ENCODE measurements around the gene HIBADH.
A peak's percentile ranks its signal among the peaks of the same experiment; 100 is the strongest.

Gene HIBADH

GRCh38 chr7:27670177-27670576 lies 7.5 kb upstream of the HIBADH start:
- POLR2A ChIA-PET, result no interaction called here
- CTCF ChIA-PET, result no interaction called here
- no peak for DNase-seq (ENCODE audit: extremely low spot score)
- TF ChIP-seq ZNF384 (IDR thresholded peaks at IDR 0.05) (no peak), ARNT (IDR thresholded peaks at IDR 0.05) (no peak), LEF1 (IDR thresholded peaks at IDR 0.05; ENCODE audit: borderline replicate concordance) (no peak), SUZ12 (IDR thresholded peaks at IDR 0.05) (no peak), FOXK2 (IDR thresholded peaks at IDR 0.05) (no peak), BHLHE40 (IDR thresholded peaks at IDR 0.05; ENCODE audit: borderline replicate concordance) (no peak), ELF4 (IDR thresholded peaks at IDR 0.05) (no peak)

GRCh38 chr7:27665531-27665930 lies 2.8 kb upstream of the HIBADH start:
- no peak for DNase-seq (ENCODE audit: extremely low spot score)
- ChIA-PET POLR2A (no interaction called here), CTCF (no interaction called here)
- no peak for TF ChIP-seq L3MBTL2 (conservative IDR thresholded peaks at IDR 0.05)
- TF ChIP-seq PKNOX1 (IDR thresholded peaks at IDR 0.05), result no peak
- no peak for TF ChIP-seq ELF4 (IDR thresholded peaks at IDR 0.05)
- TF ChIP-seq ARNT (IDR thresholded peaks at IDR 0.05), result no peak
- no peak for TF ChIP-seq SUZ12 (IDR thresholded peaks at IDR 0.05)
- TF ChIP-seq NFRKB (IDR thresholded peaks at IDR 0.05), result no peak
- no peak for TF ChIP-seq BHLHE40 (IDR thresholded peaks at IDR 0.05; ENCODE audit: borderline replicate concordance)
- TF ChIP-seq FOXA1 (IDR thresholded peaks at IDR 0.05), result no peak
- TF ChIP-seq HDGF (IDR thresholded peaks at IDR 0.05; ENCODE audit: borderline replicate concordance), result no peak
- TF ChIP-seq SP1 (IDR thresholded peaks at IDR 0.05), result no peak
- no peak for TF ChIP-seq FOXM1 (IDR thresholded peaks at IDR 0.05; ENCODE audit: borderline replicate concordance)
- no peak for TF ChIP-seq FOXK2 (IDR thresholded peaks at IDR 0.05)
- TF ChIP-seq LEF1 (IDR thresholded peaks at IDR 0.05; ENCODE audit: borderline replicate concordance), result no peak
- TF ChIP-seq ZNF384 (IDR thresholded peaks at IDR 0.05), result no peak
- no peak for TF ChIP-seq CTBP1 (IDR thresholded peaks at IDR 0.05; ENCODE audit: borderline replicate concordance)
- no peak for TF ChIP-seq TARDBP (IDR thresholded peaks at IDR 0.05)

GRCh38 chr7:27663989-27664331 lies 1.3 kb upstream of the HIBADH start:
- no peak for TF ChIP-seq SUZ12 (IDR thresholded peaks at IDR 0.05)
- POLR2A ChIA-PET, result no interaction called here
- CTCF ChIA-PET, result no interaction called here
- no peak for DNase-seq (ENCODE audit: extremely low spot score)

- ChIA-PET CTCF (no interaction called here), POLR2A (interaction anchor here (0.8 to 1.7 kb wide), 7 partner anchors 7 to 477 kb away, joined by 3 to 8 read pairs (median 5); partner anchors contain the start of genes HOXA11 and TAX1BP1)
- peak; percentile 19; the same call in 1 of the 2 replicates for TF ChIP-seq L3MBTL2 (conservative IDR thresholded peaks at IDR 0.05)
- TF ChIP-seq HDGF (IDR thresholded peaks at IDR 0.05; ENCODE audit: borderline replicate concordance), result no peak
- DNase-seq (ENCODE audit: extremely low spot score), result no peak
Measured at GRCh38 chr7:27661811-27662489, 733 bp downstream of the HIBADH start.

- TF ChIP-seq FOXA1 (IDR thresholded peaks at IDR 0.05) (no peak), FOXM1 (IDR thresholded peaks at IDR 0.05; ENCODE audit: borderline replicate concordance) (no peak), ZNF384 (IDR thresholded peaks at IDR 0.05) (no peak)
- DNase-seq (ENCODE audit: extremely low spot score), result no peak
- CTCF ChIA-PET, result no interaction called here
- POLR2A ChIA-PET, result no interaction called here
Measured at GRCh38 chr7:27656724-27657123, 6.0 kb downstream of the HIBADH start.

- TF ChIP-seq NFRKB (IDR thresholded peaks at IDR 0.05) (no peak), CTBP1 (IDR thresholded peaks at IDR 0.05; ENCODE audit: borderline replicate concordance) (no peak), FOXM1 (IDR thresholded peaks at IDR 0.05; ENCODE audit: borderline replicate concordance) (no peak), FOXA1 (IDR thresholded peaks at IDR 0.05) (no peak)
- DNase-seq (ENCODE audit: extremely low spot score), result no peak
- ChIA-PET CTCF (interaction anchor here (0.6 kb wide), 1 partner anchor 10 kb away, joined by 4 read pairs; no protein-coding TSS in a partner anchor), POLR2A (interaction anchor here (1.4 kb wide), 1 partner anchor 8 kb away, joined by 5 read pairs; the partner anchor contains the start of gene HIBADH)
Measured at GRCh38 chr7:27655184-27655583, 7.5 kb downstream of the HIBADH start.

- no peak for TF ChIP-seq HDGF (IDR thresholded peaks at IDR 0.05; ENCODE audit: borderline replicate concordance)
- TF ChIP-seq ELF4 (IDR thresholded peaks at IDR 0.05), result no peak
- no peak for TF ChIP-seq ZNF384 (IDR thresholded peaks at IDR 0.05)
- no peak for TF ChIP-seq ARNT (IDR thresholded peaks at IDR 0.05)
- no peak for TF ChIP-seq LEF1 (IDR thresholded peaks at IDR 0.05; ENCODE audit: borderline replicate concordance)
- TF ChIP-seq NFRKB (IDR thresholded peaks at IDR 0.05), result no peak
- TF ChIP-seq TARDBP (IDR thresholded peaks at IDR 0.05), result no peak
- no peak for TF ChIP-seq FOXK2 (IDR thresholded peaks at IDR 0.05)
- TF ChIP-seq FOXA1 (IDR thresholded peaks at IDR 0.05), result no peak
- no peak for TF ChIP-seq L3MBTL2 (conservative IDR thresholded peaks at IDR 0.05)
- TF ChIP-seq SP1 (IDR thresholded peaks at IDR 0.05), result no peak
- no peak for TF ChIP-seq PKNOX1 (IDR thresholded peaks at IDR 0.05)
- TF ChIP-seq SUZ12 (IDR thresholded peaks at IDR 0.05), result no peak
- no peak for TF ChIP-seq CTBP1 (IDR thresholded peaks at IDR 0.05; ENCODE audit: borderline replicate concordance)
- no peak for TF ChIP-seq FOXM1 (IDR thresholded peaks at IDR 0.05; ENCODE audit: borderline replicate concordance)
- no peak for TF ChIP-seq BHLHE40 (IDR thresholded peaks at IDR 0.05; ENCODE audit: borderline replicate concordance)
- no peak for DNase-seq (ENCODE audit: extremely low spot score)
- POLR2A ChIA-PET, result interaction anchor here (1.8 kb wide), 1 partner anchor 10 kb away, joined by 6 read pairs; the partner anchor contains the start of gene HIBADH
- CTCF ChIA-PET, result no interaction called here
Measured at GRCh38 chr7:27652518-27652917, 10.2 kb downstream of the HIBADH start.
